ENCODE measurements around the gene CKLF. TPM values are rescaled to one million over a fixed set of nuclear protein-coding genes. Genes with fewer than 3 reads are reported as not detected.
A peak's percentile ranks its signal among the peaks of the same experiment; 100 is the strongest.
"Not testable (repeated sequence)": the region's sequence is repeated elsewhere in the genome, so short reads cannot be mapped to it uniquely, and the experiment has no call there.

Gene CKLF
- total and polyA plus RNA-seq, 4 donors, result 9.5 to 36.1 (median 21.5) TPM

- DNase-seq (ENCODE audit: low spot score), result no peak
- H3K27me3 ChIP-seq (ENCODE audit: control insufficient read depth in 4 of 4, insufficient read depth in 4 of 4, low read length in 3 of 4), result no peaks in the 10 kb centered on the region
Observed at GRCh38 chr16:66513111-66513723, 39.2 kb upstream of the CKLF start.

GRCh38 chr16:66514391-66514790, 38.0 kb upstream of the CKLF start:
- not testable (repeated sequence) for H3K9ac ChIP-seq (ENCODE audit: low read depth in 1 of 2, low read length in 2 of 2); H3K4me3 ChIP-seq (ENCODE audit: low read depth in 1 of 3, low read length in 3 of 3); H3K9me3 ChIP-seq (ENCODE audit: control insufficient read depth in 4 of 4, low read length in 3 of 4); DNase-seq (ENCODE audit: low spot score); H3K27ac ChIP-seq (ENCODE audit: low read depth in 1 of 2, low read length in 2 of 2); H3K36me3 ChIP-seq (ENCODE audit: control insufficient read depth in 4 of 4, insufficient read depth in 3 of 4, low read depth in 1 of 4, low read length in 3 of 4); H3K27me3 ChIP-seq (ENCODE audit: control insufficient read depth in 4 of 4, insufficient read depth in 4 of 4, low read length in 3 of 4)
- 96% methylated on average over 12 of the region's 17 CpGs for WGBS
- H3K4me1 ChIP-seq (ENCODE audit: control insufficient read depth in 4 of 4, insufficient read depth in 4 of 4, low read length in 3 of 4), result peaks cover 32 to 76% (median 59%) of the 10 kb centered on the region in 4 donors

More at GRCh38 chr16:66513111-66513723, 39.2 kb upstream of the CKLF start:
- H3K27ac ChIP-seq (ENCODE audit: low read depth in 1 of 2, low read length in 2 of 2), result peak overlapping the region; percentile 62 to 85
- peaks cover 35 to 72% (median 58%) of the 10 kb centered on the region in 4 donors for H3K4me1 ChIP-seq (ENCODE audit: control insufficient read depth in 4 of 4, insufficient read depth in 4 of 4, low read length in 3 of 4)
- TF ChIP-seq GABPA (IDR thresholded peaks at IDR 0.05 in 1 of 2, conservative IDR thresholded peaks at IDR 0.05 in 1 of 2), result no peak
- TF ChIP-seq JUND (IDR thresholded peaks at IDR 0.05), result no peak
- no peak for TF ChIP-seq HNF4A (conservative IDR thresholded peaks at IDR 0.05)
- no peak for TF ChIP-seq TAF1 (conservative IDR thresholded peaks at IDR 0.05)
- no peak for TF ChIP-seq EGR1 (IDR thresholded peaks at IDR 0.05; ENCODE audit: low read depth in 2 of 2)
- TF ChIP-seq MAX (IDR thresholded peaks at IDR 0.05), result no peak
- TF ChIP-seq NR2F2 (IDR thresholded peaks at IDR 0.05), result no peak
- TF ChIP-seq SP1 (IDR thresholded peaks at IDR 0.05), result no peak
- TF ChIP-seq CTCF (IDR thresholded peaks at IDR 0.05; ENCODE audit: low read depth, low read length, missing input control), result no peak
- TF ChIP-seq YY1 (IDR thresholded peaks at IDR 0.05), result no peak
- TF ChIP-seq FOXA2 (IDR thresholded peaks at IDR 0.05), result no peak
- TF ChIP-seq ZBTB33 (IDR thresholded peaks at IDR 0.05), result no peak
- TF ChIP-seq RAD21 (IDR thresholded peaks at IDR 0.05), result no peak
- TF ChIP-seq FOXA1 (IDR thresholded peaks at IDR 0.05), result no peak
- no peak for TF ChIP-seq RXRA (IDR thresholded peaks at IDR 0.05)
- TF ChIP-seq ATF3 (IDR thresholded peaks at IDR 0.05), result no peak
- no peak for TF ChIP-seq REST (IDR thresholded peaks at IDR 0.05)
- H3K4me3 ChIP-seq (ENCODE audit: low read depth in 1 of 3, low read length in 3 of 3), result no peak overlapping the region
- no peak overlapping the region for H3K9ac ChIP-seq (ENCODE audit: low read depth in 1 of 2, low read length in 2 of 2)
- H3K9me3 ChIP-seq (ENCODE audit: control insufficient read depth in 4 of 4, low read length in 3 of 4), result no peaks in the 10 kb centered on the region
- H3K36me3 ChIP-seq (ENCODE audit: control insufficient read depth in 4 of 4, insufficient read depth in 3 of 4, low read depth in 1 of 4, low read length in 3 of 4), result no peaks in the 10 kb centered on the region
- WGBS, result 65% methylated on average over 8 of the region's 8 CpGs

All from liver (tissue), 9 donors.